Gastrocnemius medialis (tissue), 4 donors: ENCODE results near the gene OMP. TPM values are rescaled to one million over a fixed set of nuclear protein-coding genes. Genes with fewer than 3 reads are reported as not detected.

Experiments
- ATAC-seq, 2 donors: fragments of 150-250 bp; one replicate each; pipeline ENCODE4 v1.9.1; 2016
- DNase-seq, 2 donors: peaks; one replicate each; pipeline ENCODE4 v3.0.0-alpha.2; 2019
- H3K27ac ChIP-seq, 4 donors: fragments of 200-600 bp; sonication (generic); 1 replicate in 1 of 4; 2 replicates in 3 of 4; pipeline ENCODE4 v1.5.1; 2016 to 2018; ENCODE audit warnings: mild to moderate bottlenecking in 2 of 4, moderate library complexity in 1 of 4
- H3K27me3 ChIP-seq, 3 donors: fragments of 200-600 bp; sonication (generic) in 2 of 3; 1 replicate in 1 of 3; 2 replicates in 2 of 3; pipeline versions ENCODE4 v1.5.1 to v1.6.0; 2016 to 2019; ENCODE audit warnings: mild to moderate bottlenecking in 1 of 3, moderate library complexity in 1 of 3
- H3K36me3 ChIP-seq, 2 donors: fragments of 200-600 bp; sonication (generic) in 1 of 2; one replicate each; pipeline ENCODE4 v1.5.1; 2017 to 2018
- H3K4me1 ChIP-seq, 2 donors: fragments of 200-600 bp; sonication (generic) in 1 of 2; one replicate each; pipeline ENCODE4 v1.5.1; 2016 to 2017; ENCODE audit warnings: mild to moderate bottlenecking in 2 of 2
- H3K4me3 ChIP-seq, 4 donors: fragments of 200-600 bp; sonication (generic) in 3 of 4; 1 replicate in 1 of 4; 2 replicates in 3 of 4; pipeline ENCODE4 v1.5.1; 2016 to 2019; ENCODE audit warnings: mild to moderate bottlenecking in 2 of 4
- H3K9me3 ChIP-seq, 3 donors: fragments of 200-600 bp; sonication (generic) in 2 of 3; 1 replicate in 1 of 3; 2 replicates in 2 of 3; pipeline ENCODE4 v1.5.1; 2016 to 2019
- CTCF ChIP-seq, 5 experiments: fragments of 450-650 bp in 3 of 5; fragments of 200-600 bp in 2 of 5; sonication (generic) in 2 of 5; IDR thresholded peaks in 4 of 5; conservative IDR thresholded peaks in 1 of 5; 1 replicate in 4 of 5; 2 replicates in 1 of 5; pipeline ENCODE4 v1.5.1; 2016 to 2019; ENCODE audit warnings: antibody characterized with exemption in 5 of 5, mild to moderate bottlenecking in 3 of 5, moderate library complexity in 3 of 5
- POLR2A ChIP-seq, 2 donors: fragments of 450-650 bp; IDR thresholded peaks; one replicate each; pipeline ENCODE4 v1.6.1; 2017; ENCODE audit warnings: antibody characterized with exemption in 2 of 2, mild to moderate bottlenecking in 2 of 2, moderate library complexity in 2 of 2
- in situ Hi-C, 4 donors: fragments of 200-750 bp; cut with MboI; loops; one replicate each; pipeline versions ENCODE4 v1.15.0 to v1.8.0; 2017; ENCODE audit warnings: low sequenced_read_pairs in 4 of 4
- intact Hi-C: fragments of 100-400 bp; cut with DNase I; formaldehyde crosslinking; loops from one replicate; pipeline ENCODE4 v1.15.1; 2023; ENCODE audit warnings: low total_unique reads
- total RNA-seq, 4 donors: library from RNA; depleted of rRNA; stranded (reverse); fragments of >200 nt; gene quantifications; one replicate each; pipeline versions ENCODE4 v1.1.0 to v1.2.3, GENCODE V29; 2016

OMP gene
- total RNA-seq, 4 donors from 2014 or later: not detected

- intact Hi-C loops: no loop called here
- DNase-seq: no peak
Observed at GRCh38 chr11:77141475-77141874, 38.8 kb downstream of the OMP start.

DNA sequence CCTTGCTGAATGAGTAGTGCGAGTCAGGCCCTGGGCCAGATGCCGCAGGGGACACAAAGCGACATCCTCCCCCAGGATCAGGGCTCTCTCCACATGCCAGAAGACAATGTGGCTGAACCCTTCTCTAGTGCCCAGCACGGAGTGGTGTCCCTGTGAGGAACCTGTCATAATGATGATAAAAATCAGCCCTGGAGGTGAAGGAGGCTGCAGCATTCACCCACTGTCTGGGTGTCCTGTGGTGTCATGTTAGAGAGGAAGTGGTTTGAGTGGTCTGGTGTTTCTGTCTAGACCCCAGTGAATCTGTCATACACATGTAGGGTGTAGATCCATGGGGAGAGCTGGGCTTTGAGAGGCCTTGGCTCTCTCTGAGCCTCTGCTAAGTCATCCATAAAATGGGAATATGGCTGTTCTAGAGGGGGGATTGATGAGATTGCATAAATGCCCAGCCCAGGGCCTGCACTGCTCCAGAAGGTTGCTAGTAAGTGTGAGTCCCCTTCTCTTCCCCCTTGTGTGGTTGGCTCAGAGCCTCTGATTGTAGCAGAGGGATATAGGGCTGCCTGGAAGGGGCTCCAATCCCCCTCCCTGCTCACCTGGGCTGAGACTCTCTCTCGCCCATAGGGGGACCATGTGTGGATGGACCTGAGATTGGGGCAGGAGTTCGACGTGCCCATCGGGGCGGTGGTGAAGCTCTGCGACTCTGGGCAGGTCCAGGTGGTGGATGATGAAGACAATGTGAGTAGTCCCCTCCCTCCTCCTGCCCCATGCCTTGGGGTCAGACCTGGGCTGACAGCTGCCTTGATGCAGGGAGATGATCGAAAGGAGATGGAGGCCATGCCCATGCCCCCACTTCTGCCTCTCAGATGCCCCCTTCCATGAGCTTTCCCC, 39.7 kb downstream of the OMP start:
- TF ChIP-seq POLR2A (IDR thresholded peaks at IDR 0.05): no peak
- no peak for TF ChIP-seq CTCF (IDR thresholded peaks at IDR 0.05 in 4 of 5, conservative IDR thresholded peaks at IDR 0.05 in 1 of 5)
- Histone ChIP-seq H3K9me3 (no peaks in the 10 kb centered on the region), H3K4me3 (no peak overlapping the region), H3K27ac (no peak overlapping the region), H3K4me1 (peaks cover 0 to 7% of the 10 kb centered on the region in 2 donors), H3K36me3 (no peaks in the 10 kb centered on the region), H3K27me3 (peaks cover 7 to 11% (median 7%) of the 10 kb centered on the region in 3 donors)
- in situ Hi-C loops (no loop called here), intact Hi-C loops (no loop called here)
- ATAC-seq (no peak), DNase-seq (no peak)

More at GRCh38 chr11:77141475-77141874, 38.8 kb downstream of the OMP start:
- no peak for ATAC-seq
- H3K4me3 ChIP-seq: no peak overlapping the region
- H3K9me3 ChIP-seq: no peaks in the 10 kb centered on the region
- TF ChIP-seq CTCF (IDR thresholded peaks at IDR 0.05 in 4 of 5, conservative IDR thresholded peaks at IDR 0.05 in 1 of 5) (no peak), POLR2A (IDR thresholded peaks at IDR 0.05) (no peak)
- H3K4me1 ChIP-seq: peaks cover 0 to 7% of the 10 kb centered on the region in 2 donors
- no peaks in the 10 kb centered on the region for H3K36me3 ChIP-seq
- peaks cover 7 to 12% (median 7%) of the 10 kb centered on the region in 3 donors for H3K27me3 ChIP-seq
- no peak overlapping the region for H3K27ac ChIP-seq
- in situ Hi-C loops: no loop called here

GRCh38 chr11:77143405-77144020, 40.9 kb downstream of the OMP start:
- peaks cover 0 to 7% of the 10 kb centered on the region in 2 donors for H3K4me1 ChIP-seq
- TF ChIP-seq CTCF (IDR thresholded peaks at IDR 0.05 in 4 of 5, conservative IDR thresholded peaks at IDR 0.05 in 1 of 5) (no peak), POLR2A (IDR thresholded peaks at IDR 0.05) (no peak)
- no peak overlapping the region for H3K27ac ChIP-seq
- H3K9me3 ChIP-seq: no peaks in the 10 kb centered on the region
- in situ Hi-C loops (no loop called here), intact Hi-C loops (no loop called here)
- DNase-seq: no peak
- no peak overlapping the region for H3K4me3 ChIP-seq
- no peak for ATAC-seq
- no peaks in the 10 kb centered on the region for H3K36me3 ChIP-seq
- H3K27me3 ChIP-seq: peaks cover under 1 to 4% (median 3%) of the 10 kb centered on the region in 3 donors

DNA sequence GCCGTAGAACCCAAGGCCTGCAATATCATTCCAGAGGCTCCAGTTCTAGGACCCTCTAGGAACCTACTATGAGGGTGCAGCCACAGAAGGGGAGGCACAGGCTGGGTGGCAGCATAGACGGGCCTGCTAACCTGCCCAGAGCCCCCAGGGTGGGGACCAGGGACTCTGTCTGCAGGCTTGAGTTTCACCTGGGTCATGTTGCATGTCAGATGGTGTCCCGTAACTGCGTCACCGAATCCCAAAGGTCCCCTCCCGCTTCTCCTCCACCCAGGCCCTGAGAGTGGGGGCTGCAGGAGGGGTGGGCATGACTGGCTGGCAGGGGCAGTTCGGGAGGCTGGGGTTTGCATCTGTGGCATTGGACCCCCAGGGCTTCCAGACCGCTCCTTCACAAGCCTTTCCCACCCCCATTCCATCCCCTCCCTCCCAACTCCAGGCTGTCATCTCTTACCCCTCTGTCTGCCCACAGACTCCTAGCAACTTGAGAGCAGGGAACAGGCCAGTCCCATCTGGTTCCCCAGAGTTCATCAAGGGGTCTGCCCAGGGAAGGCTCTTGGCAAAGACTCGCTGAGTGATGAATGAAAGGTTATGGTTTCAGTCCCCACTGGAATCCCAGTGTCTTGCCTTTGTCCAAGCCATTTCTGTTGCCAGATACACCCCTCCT, 41.7 kb downstream of the OMP start:
- intact Hi-C loops (no loop called here), in situ Hi-C loops (no loop called here)
- Histone ChIP-seq H3K27me3 (no peaks in the 10 kb centered on the region), H3K4me3 (no peak overlapping the region), H3K36me3 (no peaks in the 10 kb centered on the region), H3K4me1 (peaks cover 0 to under 1% of the 10 kb centered on the region in 2 donors), H3K9me3 (no peaks in the 10 kb centered on the region), H3K27ac (no peak overlapping the region)
- ATAC-seq: no peak
- no peak for DNase-seq
- no peak for TF ChIP-seq POLR2A (IDR thresholded peaks at IDR 0.05)
- no peak for TF ChIP-seq CTCF (IDR thresholded peaks at IDR 0.05 in 4 of 5, conservative IDR thresholded peaks at IDR 0.05 in 1 of 5)
